Measurements from ENCODE around the gene EIF2B4.

Gene EIF2B4

GRCh38 chr2:27377618-27378095 lies 7.5 kb upstream of the EIF2B4 start:
- Histone ChIP-seq H3K27ac (ENCODE audit: extremely low read depth, low read depth, low read length) (0 out of 2 replicates have a peak overlapping the region, but pooled peaks have one; percentile 19), H3K36me3 (ENCODE audit: control insufficient read depth in 2 of 2, insufficient read depth in 1 of 2, low read length in 2 of 2) (peaks cover 24 to 86% of the 10 kb centered on the region in 2 experiments), H3K4me3 (ENCODE audit: low read depth, low read length) (no peak overlapping the region), H3K4me1 (ENCODE audit: control insufficient read depth, insufficient read depth, low read length) (no peaks in the 10 kb centered on the region; the same call in 1 of the 2 replicates), H3K9me3 (ENCODE audit: control insufficient read depth, insufficient read depth, low read depth, low read length) (no peaks in the 10 kb centered on the region)
- TF ChIP-seq ZNF513 (tag by site-specific recombination; IDR thresholded peaks at IDR 0.05) (peak; percentile 58), ZNF830 (tag by site-specific recombination; IDR thresholded peaks at IDR 0.05; ENCODE audit: low read depth) (no peak), ZNF692 (tag by site-specific recombination; IDR thresholded peaks at IDR 0.05) (0 out of 2 replicates have a peak, but pooled peaks have one; percentile 53)
- POLR2A ChIA-PET = interaction anchor here (3.4 kb wide), 1 partner anchor 21 kb away, joined by 9 read pairs; the partner anchor contains the start of gene GTF3C2
- CTCF ChIA-PET = interaction anchor here (1.0 kb wide), 1 partner anchor 8 kb away, joined by 5 read pairs; no protein-coding TSS in a partner anchor

GRCh38 chr2:27376866-27377617 lies 6.9 kb upstream of the EIF2B4 start:
- POLR2A ChIA-PET = interaction anchor here (1.1 to 3.4 kb wide), 2 partner anchors 20 to 32 kb away, joined by 4 to 9 read pairs; partner anchors contain the start of genes GTF3C2 and PPM1G
- Histone ChIP-seq H3K36me3 (ENCODE audit: control insufficient read depth in 2 of 2, insufficient read depth in 1 of 2, low read length in 2 of 2) (peaks cover 27 to 86% of the 10 kb centered on the region in 2 experiments), H3K9me3 (ENCODE audit: control insufficient read depth, insufficient read depth, low read depth, low read length) (no peaks in the 10 kb centered on the region), H3K27ac (ENCODE audit: extremely low read depth, low read depth, low read length) (no peak overlapping the region; the same call in 1 of the 2 replicates), H3K4me3 (ENCODE audit: low read depth, low read length) (no peak overlapping the region), H3K4me1 (ENCODE audit: control insufficient read depth, insufficient read depth, low read length) (no peaks in the 10 kb centered on the region; the same call in 1 of the 2 replicates)
- TF ChIP-seq ZSCAN18 (tag by site-specific recombination; IDR thresholded peaks at IDR 0.05) (no peak), ZNF777 (tag by site-specific recombination; IDR thresholded peaks at IDR 0.05; ENCODE audit: borderline replicate concordance) (no peak), PRDM10 (tag by site-specific recombination; IDR thresholded peaks at IDR 0.05) (0 out of 2 replicates have a peak, but pooled peaks have one; percentile 10), ZBTB7A (tag by site-specific recombination; IDR thresholded peaks at IDR 0.05; ENCODE audit: low read depth) (no peak), ZNF214 (tag by site-specific recombination; IDR thresholded peaks at IDR 0.05; ENCODE audit: borderline replicate concordance) (no peak), ZFP3 (tag by site-specific recombination; IDR thresholded peaks at IDR 0.05; ENCODE audit: low read depth) (no peak)
- CTCF ChIA-PET = no interaction called here

All from HEK293 (cell line).